Panc1 (cell line): ENCODE results near the gene SLC7A1. TPM values are rescaled to one million over a fixed set of nuclear protein-coding genes. Genes with fewer than 3 reads are reported as not detected.

ENCODE experiments used
- ATAC-seq: fragments of 200-7000 bp; cut with Tn5 transposase; 2 replicates; pipeline ENCODE4 v1.9.1; 2020; ENCODE audit warnings: mild to moderate bottlenecking, moderate library complexity
- BruUV-seq: library from RNA; stranded (reverse); fragments of 400-500 nt; replicated peaks from 2 replicates; lab custom pipeline; 2021; lab: Mats Ljungman, UMichigan
- CTCF ChIA-PET: fragments of 300-600 bp; sonication (Branson Sonifier 250); formaldehyde crosslinking; loops from one replicate; lab custom pipeline; 2022; ENCODE audit warnings: antibody characterized with exemption; lab: Charles Lee
- POLR2A ChIA-PET: fragments of 300-600 bp; sonication (Branson Sonifier 250); formaldehyde crosslinking; loops from one replicate; lab custom pipeline; 2022; ENCODE audit warnings: antibody characterized with exemption; lab: Charles Lee
- DNase-seq: peaks from one replicate; pipeline ENCODE4 v3.0.0-alpha.2; 2010; ENCODE audit warnings: low read depth, low spot score
- H3K27ac ChIP-seq: 2 replicates; pipeline ENCODE4 v1.5.1; 2011; ENCODE audit warnings: mild to moderate bottlenecking, low read length, inconsistent platforms
- H3K27me3 ChIP-seq: fragments of 200-500 bp; sonication (Bioruptor generic); 2 replicates; pipeline ENCODE4 v1.6.0; 2014; ENCODE audit warnings: low read length, inconsistent platforms; ENCODE audit not compliant: control insufficient read depth, insufficient read depth
- H3K36me3 ChIP-seq: fragments of 200-500 bp; sonication (Bioruptor generic); 2 replicates; pipeline ENCODE4 v1.5.1; 2014; ENCODE audit warnings: inconsistent platforms, mild to moderate bottlenecking, low read length, moderate library complexity; ENCODE audit not compliant: control insufficient read depth, insufficient read depth
- H3K4me1 ChIP-seq: 2 replicates; pipeline ENCODE4 v1.5.1; 2011; ENCODE audit warnings: inconsistent platforms, mild to moderate bottlenecking, low read length, moderate library complexity; ENCODE audit not compliant: control insufficient read depth, insufficient read depth
- H3K4me3 ChIP-seq, 2 experiments: 2 replicates each; pipeline ENCODE4 v1.5.1; 2011 to 2012; ENCODE audit warnings: low read depth in 2 of 2, low read length in 2 of 2, mild to moderate bottlenecking in 2 of 2, inconsistent platforms in 1 of 2, moderate library complexity in 1 of 2
- H3K9me3 ChIP-seq: fragments of 200-500 bp; sonication (Bioruptor generic); 2 replicates; pipeline ENCODE4 v1.5.1; 2014; ENCODE audit warnings: low read depth, mild to moderate bottlenecking, inconsistent platforms, low read length, moderate library complexity; ENCODE audit not compliant: control insufficient read depth, insufficient read depth
- CTCF ChIP-seq: fragments of 450-650 bp; IDR thresholded peaks from 2 replicates; pipeline ENCODE4 v1.5.1; 2017; ENCODE audit warnings: mild to moderate bottlenecking
- POLR2AphosphoS5 ChIP-seq: IDR thresholded peaks from 2 replicates; pipeline ENCODE4 v1.6.1; 2012; ENCODE audit warnings: mild to moderate bottlenecking, low read depth, low read length, moderate library complexity
- REST ChIP-seq, 2 experiments: IDR thresholded peaks; 2 replicates each; pipeline ENCODE4 v1.6.1; 2011 to 2012; ENCODE audit warnings: low read depth in 2 of 2, control low read depth in 1 of 2, low read length in 1 of 2, mild to moderate bottlenecking in 1 of 2, moderate library complexity in 1 of 2; ENCODE audit not compliant: insufficient read depth in 1 of 2
- SIN3A ChIP-seq: IDR thresholded peaks from 2 replicates; pipeline ENCODE4 v1.6.1; 2012; ENCODE audit warnings: low read depth, mild to moderate bottlenecking, low read length, moderate library complexity, borderline replicate concordance; ENCODE audit not compliant: insufficient read depth
- TCF7L2 ChIP-seq: IDR thresholded peaks from 2 replicates; pipeline ENCODE4 v1.6.1; 2011; ENCODE audit warnings: mild to moderate bottlenecking, low read depth, low read length, inconsistent platforms
- in situ Hi-C: cut with HindIII; loops from 2 replicates; pipeline ENCODE4 v1.10.0; 2016; ENCODE audit warnings: low sequenced_read_pairs, low pct_unique_long_range_greater_than_20kb
- intact Hi-C: fragments of 100-400 bp; cut with micrococcal nuclease; formaldehyde crosslinking; loops from one replicate; pipeline ENCODE4 v1.10.0; 2022; ENCODE audit not compliant: unreplicated experiment
- total RNA-seq: library from RNA; stranded (reverse); gene quantifications from one replicate; pipeline ENCODE4 v1.2.1, GENCODE V29; 2021; ENCODE audit not compliant: unreplicated experiment

Gene SLC7A1
- total RNA-seq, 1 experiment from 2014 or later = 63.3 TPM

GRCh38 chr13:29591310-29591709 lies 4.2 kb downstream of the SLC7A1 start:
- ChIA-PET CTCF (no interaction called here), POLR2A (no interaction called here)
- no TSS peak for BruUV-seq
- ATAC-seq (no peak), DNase-seq (no peak)
- TF ChIP-seq SIN3A = no peak
- no peak for TF ChIP-seq POLR2AphosphoS5
- no peak for TF ChIP-seq REST (IDR thresholded peaks at IDR 0.05; ENCODE audit: insufficient read depth in 1 of 2, low read depth in 2 of 2, low read length in 1 of 2)
- no peak for TF ChIP-seq TCF7L2
- no peak for TF ChIP-seq CTCF
- Histone ChIP-seq H3K27ac (no peak overlapping the region), H3K9me3 (no peaks in the 10 kb centered on the region), H3K36me3 (no peaks in the 10 kb centered on the region), H3K4me3 (no peak overlapping the region), H3K27me3 (no peaks in the 10 kb centered on the region), H3K4me1 (peaks cover 20% of the 10 kb centered on the region)
- in situ Hi-C loops (no loop called here), intact Hi-C loops (no loop called here)

- TF ChIP-seq CTCF (no peak), REST (IDR thresholded peaks at IDR 0.05; ENCODE audit: insufficient read depth in 1 of 2, low read depth in 2 of 2, low read length in 1 of 2) (no peak), POLR2AphosphoS5 (no peak), SIN3A (no peak), TCF7L2 (no peak)
- ChIA-PET POLR2A (no interaction called here), CTCF (no interaction called here)
- ATAC-seq (no peak), DNase-seq (no peak)
- in situ Hi-C loops = no loop called here
- H3K9me3 ChIP-seq = no peaks in the 10 kb centered on the region
- no peaks in the 10 kb centered on the region for H3K36me3 ChIP-seq
- BruUV-seq = no TSS peak
- no peak overlapping the region for H3K27ac ChIP-seq
- H3K4me3 ChIP-seq = no peak overlapping the region
- peaks cover 20% of the 10 kb centered on the region for H3K4me1 ChIP-seq
- intact Hi-C loops = no loop called here
- no peaks in the 10 kb centered on the region for H3K27me3 ChIP-seq
These were observed 5.5 kb downstream of the SLC7A1 start for GRCh38 chr13:29589967-29590366.
